Subcutaneous adipose tissue (tissue), 4 donors: ENCODE results near the gene CCR8. TPM values are rescaled to one million over a fixed set of nuclear protein-coding genes. Genes with fewer than 3 reads are reported as not detected.

Source experiments
- total RNA-seq, 4 donors: library from RNA; depleted of rRNA; stranded (reverse); fragments of >200 nt; gene quantifications; one replicate each; pipeline ENCODE4 v1.1.0, GENCODE V29; 2016
- TF ChIP-seq, protein P1 (sequence below): fragments of 450-650 bp; IDR thresholded peaks from one replicate; pipeline ENCODE4 v1.5.1; 2016; ENCODE audit warnings: low read depth, mild to moderate bottlenecking, control low read depth, antibody characterized with exemption, moderate library complexity

The CCR8 gene
- total RNA-seq, 4 donors from 2014 or later = not detected

GRCh38 chr3:39317571-39318169 is 11.8 kb upstream of the CCR8 start:
- TF ChIP-seq, protein P1, sequence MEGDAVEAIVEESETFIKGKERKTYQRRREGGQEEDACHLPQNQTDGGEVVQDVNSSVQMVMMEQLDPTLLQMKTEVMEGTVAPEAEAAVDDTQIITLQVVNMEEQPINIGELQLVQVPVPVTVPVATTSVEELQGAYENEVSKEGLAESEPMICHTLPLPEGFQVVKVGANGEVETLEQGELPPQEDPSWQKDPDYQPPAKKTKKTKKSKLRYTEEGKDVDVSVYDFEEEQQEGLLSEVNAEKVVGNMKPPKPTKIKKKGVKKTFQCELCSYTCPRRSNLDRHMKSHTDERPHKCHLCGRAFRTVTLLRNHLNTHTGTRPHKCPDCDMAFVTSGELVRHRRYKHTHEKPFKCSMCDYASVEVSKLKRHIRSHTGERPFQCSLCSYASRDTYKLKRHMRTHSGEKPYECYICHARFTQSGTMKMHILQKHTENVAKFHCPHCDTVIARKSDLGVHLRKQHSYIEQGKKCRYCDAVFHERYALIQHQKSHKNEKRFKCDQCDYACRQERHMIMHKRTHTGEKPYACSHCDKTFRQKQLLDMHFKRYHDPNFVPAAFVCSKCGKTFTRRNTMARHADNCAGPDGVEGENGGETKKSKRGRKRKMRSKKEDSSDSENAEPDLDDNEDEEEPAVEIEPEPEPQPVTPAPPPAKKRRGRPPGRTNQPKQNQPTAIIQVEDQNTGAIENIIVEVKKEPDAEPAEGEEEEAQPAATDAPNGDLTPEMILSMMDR = no peak

GRCh38 chr3:39318301-39318700 is 11.2 kb upstream of the CCR8 start:
- TF ChIP-seq, protein P1 = no peak

DNA sequence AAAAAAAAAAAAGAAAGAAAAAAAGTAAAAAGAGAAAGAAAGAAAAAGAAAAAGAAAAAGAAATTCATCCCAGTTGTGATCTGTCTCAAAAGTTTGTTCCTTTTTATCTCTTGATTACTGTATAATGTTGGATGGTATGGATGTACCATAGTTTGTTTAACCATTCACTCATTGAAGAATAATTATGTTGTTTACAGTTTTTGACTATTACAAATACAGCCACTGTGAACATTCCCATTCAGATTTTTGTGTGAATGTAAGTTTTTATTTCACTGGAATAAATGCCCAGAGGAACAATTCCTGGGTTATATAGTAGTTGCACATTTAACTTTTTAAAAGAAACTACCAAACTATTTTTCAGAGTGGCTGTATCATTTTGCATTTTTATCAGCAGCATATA is 10.3 kb upstream of the CCR8 start:
- TF ChIP-seq, protein P1 = no peak

GRCh38 chr3:39322936-39323335 is 6.6 kb upstream of the CCR8 start:
- TF ChIP-seq, protein P1 = no peak

DNA sequence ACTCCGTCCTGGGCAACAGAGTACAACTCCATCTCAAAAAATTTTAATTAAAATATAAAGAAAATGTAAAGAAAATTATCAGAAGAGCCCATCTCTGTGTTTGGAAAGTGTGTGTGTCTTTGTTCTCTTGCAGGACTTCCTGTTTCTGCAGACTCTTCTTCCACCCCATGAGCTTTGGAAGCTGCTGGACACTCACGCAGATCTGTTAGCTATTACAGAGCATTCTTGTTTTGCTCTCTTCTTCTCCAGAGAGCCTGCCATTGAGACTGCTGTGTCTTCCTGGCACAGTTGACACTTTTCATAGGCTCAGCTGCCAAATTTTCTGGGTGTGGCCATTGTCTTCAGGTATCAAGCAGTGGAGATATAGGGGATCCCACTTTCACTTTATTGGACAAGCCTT is 6.0 kb upstream of the CCR8 start:
- TF ChIP-seq, protein P1 = no peak

DNA sequence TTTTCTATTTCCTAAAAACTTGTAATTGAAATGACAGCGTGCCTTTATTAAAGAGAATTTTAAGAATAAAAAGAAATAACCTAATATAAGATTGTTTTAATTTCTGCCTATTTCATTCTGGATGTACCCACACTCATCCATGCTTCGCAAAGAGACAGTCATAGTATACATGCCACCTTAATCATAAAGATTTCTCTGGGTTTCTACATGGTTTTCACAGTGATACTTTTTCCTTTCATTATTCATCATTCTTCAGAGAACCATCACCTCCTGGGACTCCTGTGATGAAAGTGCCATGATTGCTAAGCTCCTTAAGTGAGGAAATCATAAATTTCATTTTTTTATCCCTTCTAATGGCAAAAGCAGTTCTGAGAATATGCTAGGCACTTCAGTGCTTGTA is 4.3 kb upstream of the CCR8 start:
- TF ChIP-seq, protein P1 = no peak

- TF ChIP-seq, protein P1 = no peak
Measured at GRCh38 chr3:39327053-39327745, 2.3 kb upstream of the CCR8 start.
